ENCODE data around the gene SV2B. TPM values are rescaled to one million over a fixed set of nuclear protein-coding genes. Genes with fewer than 3 reads are reported as not detected.

Gene SV2B
- total and polyA plus RNA-seq, 9 of the 15 experiments (the other 6 are each of a cell fraction or from before 2014, with no cell fraction given): 0.01 to 0.25 (median 0.11) TPM

- TF ChIP-seq SMC3 (conservative IDR thresholded peaks at IDR 0.05; ENCODE audit: insufficient read depth, low read depth, low read length) (peak; percentile 85), CREB1 (IDR thresholded peaks at IDR 0.05) (no peak), CREB1 (CRISPR knock-in tag; IDR thresholded peaks at IDR 0.05) (no peak), POLR3A (IDR thresholded peaks at IDR 0.05; ENCODE audit: borderline replicate concordance, extremely low read depth, insufficient read depth, insufficient read length) (no peak), SREBF1 (IDR thresholded peaks at IDR 0.05; ENCODE audit: borderline replicate concordance, low read depth, low read length) (no peak), CBX3 (IDR thresholded peaks at IDR 0.05; ENCODE audit: borderline replicate concordance in 1 of 2, low read length in 2 of 2) (no peak), ZNF23 (CRISPR knock-in tag; IDR thresholded peaks at IDR 0.05) (no peak), ZNF239 (CRISPR knock-in tag; IDR thresholded peaks at IDR 0.05) (no peak), ZNF165 (CRISPR knock-in tag; IDR thresholded peaks at IDR 0.05; ENCODE audit: borderline replicate concordance) (no peak), DEAF1 (CRISPR knock-in tag; IDR thresholded peaks at IDR 0.05) (peak; percentile 88), ZNF316 (IDR thresholded peaks at IDR 0.05) (0 out of 2 replicates have a peak, but pooled peaks have one; percentile 3), JUND (IDR thresholded peaks at IDR 0.05; ENCODE audit: borderline replicate concordance, low read depth, low read length) (peak; percentile 5; the same call in 1 of the 2 replicates), JUND (tag; IDR thresholded peaks at IDR 0.05; ENCODE audit: borderline replicate concordance, low read depth, low read length) (no peak), CTCF (IDR thresholded peaks at IDR 0.05 in 2 of 3, conservative IDR thresholded peaks at IDR 0.05 in 1 of 3; ENCODE audit: insufficient read depth in 2 of 3, low read depth in 1 of 3, low read length in 3 of 3) (peak; percentile 70 to 87 (median 73)), ZNF699 (CRISPR knock-in tag; IDR thresholded peaks at IDR 0.05; ENCODE audit: insufficient replicate concordance) (no peak), GTF2B (IDR thresholded peaks at IDR 0.05; ENCODE audit: extremely low read depth, insufficient read length) (no peak), RAD21 (CRISPR knock-in tag; conservative IDR thresholded peaks at IDR 0.05 in 1 of 2, IDR thresholded peaks at IDR 0.05 in 1 of 2) (peak; percentile 92 to 95), ETS1 (conservative IDR thresholded peaks at IDR 0.05; ENCODE audit: control insufficient read depth, low read depth, low read length) (no peak), U2AF1 (optimal IDR thresholded peaks at IDR 0.05; ENCODE audit: low read depth, low read length) (no peak), MTF1 (CRISPR knock-in tag; IDR thresholded peaks at IDR 0.05; ENCODE audit: borderline replicate concordance) (no peak), STAG1 (CRISPR knock-in tag; IDR thresholded peaks at IDR 0.05; ENCODE audit: borderline replicate concordance) (peak; percentile 79; the same call in 1 of the 2 replicates), ZNF224 (CRISPR knock-in tag; IDR thresholded peaks at IDR 0.05) (no peak)
These were observed 202.8 kb downstream of the SV2B start (continued) for GRCh38 chr15:91302588-91303439.

All from K562 (cell line).